Putamen (tissue), 1 donor: ENCODE data around the gene SNAP47.
A peak's percentile ranks its signal among the peaks of the same experiment; 100 is the strongest.
"Not testable (repeated sequence)": the region's sequence is repeated elsewhere in the genome, so short reads cannot be mapped to it uniquely, and the experiment has no call there.

Experiments
- DNase-seq: peaks from one replicate; pipeline ENCODE4 v3.0.0-alpha.2; 2016; ENCODE audit warnings: low spot score

SNAP47 gene

DNA sequence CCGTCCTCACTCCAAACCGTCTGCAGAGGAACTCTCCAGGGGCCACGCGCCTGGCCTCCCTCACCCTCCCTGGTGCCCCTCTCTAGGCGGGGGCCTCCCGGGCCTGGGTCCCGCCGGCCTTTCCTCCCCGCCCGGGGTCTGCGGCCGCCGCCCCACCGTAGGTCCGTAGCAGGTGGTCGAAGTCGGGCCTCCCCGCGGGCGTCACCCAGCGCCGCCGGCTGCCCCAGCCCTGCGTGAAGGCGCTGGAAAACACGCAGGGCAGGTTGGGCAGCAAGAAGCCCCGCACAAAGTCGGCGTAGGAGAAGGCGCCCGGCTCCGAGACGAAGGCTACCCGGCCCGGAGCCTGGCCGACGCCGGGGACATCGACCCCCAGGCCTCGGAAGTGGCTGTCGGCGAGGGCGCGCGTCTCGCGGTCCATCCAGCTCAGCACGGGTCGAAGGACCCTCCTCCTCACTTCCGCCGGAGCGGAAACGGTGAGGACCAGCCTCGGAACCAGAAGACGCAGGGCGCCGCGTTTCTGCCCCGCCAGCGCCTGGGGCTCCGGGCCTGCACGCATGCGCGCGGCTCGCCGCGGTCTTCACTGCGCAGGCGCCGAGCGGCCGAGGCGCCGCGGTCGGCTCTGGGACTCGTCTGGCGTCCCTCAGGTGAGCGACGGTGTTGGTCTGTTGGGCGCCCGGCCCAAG lies at the start of gene SNAP47, which contains the start of gene JMJD4:
Gene SNAP47, plus strand, starts transcription at position 580 of the 683 bp plus-strand sequence. CDS start 12,302 bp downstream, outside the sequence.
Gene JMJD4, minus strand, starts transcription at position 447 of the 683 bp plus-strand sequence. Its CDS starts 29 bp downstream, at position 418.
- peak; percentile 89 for DNase-seq

GRCh38 chr1:227685807-227686206 lies 49.4 kb upstream of the SNAP47 start:
- no peak for DNase-seq

GRCh38 chr1:227697321-227697864 lies 37.8 kb upstream of the SNAP47 start:
- DNase-seq = no peak

DNA sequence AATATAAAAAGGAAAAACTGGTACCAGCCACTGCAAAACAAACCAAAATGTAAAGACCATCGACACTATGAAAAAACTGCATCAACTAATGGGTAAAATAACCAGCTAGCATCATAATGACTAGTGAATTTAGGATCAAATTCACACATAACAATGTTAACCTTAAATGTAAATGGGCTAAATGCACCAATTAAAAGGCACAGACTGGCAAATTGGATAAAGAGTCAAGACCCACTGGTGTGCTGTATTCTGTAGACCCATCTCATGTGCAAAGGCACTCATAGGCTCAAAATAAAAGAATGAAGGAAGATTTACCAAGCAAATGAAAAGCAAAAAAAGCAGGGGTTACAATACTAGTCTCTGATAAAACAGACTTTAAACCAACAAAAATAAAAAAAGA lies 33.6 kb upstream of the SNAP47 start:
- not testable (repeated sequence) for DNase-seq

GRCh38 chr1:227707846-227708245 lies 27.4 kb upstream of the SNAP47 start:
- no peak for DNase-seq

GRCh38 chr1:227709451-227709850 lies 25.8 kb upstream of the SNAP47 start:
- DNase-seq = no peak

GRCh38 chr1:227710474-227710873 lies 24.8 kb upstream of the SNAP47 start:
- not testable (repeated sequence) for DNase-seq

GRCh38 chr1:227712648-227713047 lies 22.6 kb upstream of the SNAP47 start:
- DNase-seq = no peak

GRCh38 chr1:227718932-227719331 lies 16.3 kb upstream of the SNAP47 start:
- DNase-seq = no peak

DNA sequence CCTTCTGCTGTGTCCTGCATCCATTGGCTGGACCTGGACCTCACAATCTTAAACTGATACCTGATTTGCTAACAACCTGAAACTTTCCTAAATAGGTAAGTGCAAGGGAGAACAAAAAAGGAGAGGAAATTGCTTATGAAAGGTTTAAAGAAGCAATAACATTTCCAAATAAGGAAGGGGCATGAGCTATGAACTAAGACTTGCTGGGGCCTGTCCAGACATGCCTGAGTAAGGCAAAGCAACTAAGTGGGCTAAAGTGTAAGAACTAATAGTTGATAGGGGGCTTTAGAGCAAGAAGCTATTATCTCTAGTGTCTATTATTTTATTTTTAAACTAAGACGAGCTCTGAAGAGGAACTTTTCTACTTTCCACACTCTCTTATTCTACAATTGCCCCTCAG lies 11.8 kb upstream of the SNAP47 start:
- DNase-seq = no peak

- no peak for DNase-seq
Measured at GRCh38 chr1:227725046-227725445, 10.2 kb upstream of the SNAP47 start.

GRCh38 chr1:227726318-227726717 lies 8.9 kb upstream of the SNAP47 start:
- DNase-seq = no peak

GRCh38 chr1:227726924-227727599 lies 8.2 kb upstream of the SNAP47 start:
- no peak for DNase-seq

DNA sequence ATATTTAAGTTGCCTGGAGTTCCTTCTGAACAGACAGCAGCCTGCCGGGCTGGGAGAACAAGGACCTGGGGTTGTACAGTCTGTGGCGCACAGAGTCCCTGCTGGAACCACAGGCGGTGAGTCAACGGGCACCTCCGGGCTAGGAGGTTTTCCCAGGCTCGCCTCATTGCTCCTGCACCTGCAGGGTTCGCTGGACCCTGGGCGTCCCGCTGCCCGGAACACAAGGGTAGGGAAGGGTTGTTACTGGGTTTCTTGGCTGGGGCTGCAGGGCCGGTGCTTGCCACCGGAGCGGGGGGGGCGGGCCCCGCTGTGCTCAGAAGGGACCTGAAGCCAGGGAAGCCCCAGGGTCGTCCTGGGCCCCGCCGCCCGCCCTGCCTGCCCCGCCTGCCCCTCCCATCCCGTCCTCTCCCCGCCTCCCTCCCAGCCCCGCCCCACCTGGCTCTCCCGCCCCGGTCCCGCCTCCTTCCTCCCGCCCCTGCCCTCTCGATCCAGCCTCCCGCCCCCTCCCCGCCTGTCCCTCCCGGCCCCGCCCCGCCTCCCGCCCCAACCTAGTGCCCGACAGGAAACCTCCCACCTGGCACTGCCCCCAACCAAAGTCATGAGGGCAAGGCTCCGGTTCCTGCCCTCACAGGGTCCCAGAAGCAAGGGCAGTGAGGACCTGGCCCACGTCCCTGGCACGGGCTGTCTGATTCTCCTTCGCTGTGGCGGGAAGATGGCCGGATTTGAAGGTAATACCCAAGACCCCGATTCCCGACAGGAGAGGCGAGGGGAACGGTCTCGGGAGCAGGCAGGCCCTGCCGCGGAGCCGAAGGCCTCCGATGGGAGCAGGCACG lies 7.0 kb upstream of the SNAP47 start:
- no peak for DNase-seq

- no peak for DNase-seq
Measured at GRCh38 chr1:227728892-227729143, 6.4 kb upstream of the SNAP47 start.

DNA sequence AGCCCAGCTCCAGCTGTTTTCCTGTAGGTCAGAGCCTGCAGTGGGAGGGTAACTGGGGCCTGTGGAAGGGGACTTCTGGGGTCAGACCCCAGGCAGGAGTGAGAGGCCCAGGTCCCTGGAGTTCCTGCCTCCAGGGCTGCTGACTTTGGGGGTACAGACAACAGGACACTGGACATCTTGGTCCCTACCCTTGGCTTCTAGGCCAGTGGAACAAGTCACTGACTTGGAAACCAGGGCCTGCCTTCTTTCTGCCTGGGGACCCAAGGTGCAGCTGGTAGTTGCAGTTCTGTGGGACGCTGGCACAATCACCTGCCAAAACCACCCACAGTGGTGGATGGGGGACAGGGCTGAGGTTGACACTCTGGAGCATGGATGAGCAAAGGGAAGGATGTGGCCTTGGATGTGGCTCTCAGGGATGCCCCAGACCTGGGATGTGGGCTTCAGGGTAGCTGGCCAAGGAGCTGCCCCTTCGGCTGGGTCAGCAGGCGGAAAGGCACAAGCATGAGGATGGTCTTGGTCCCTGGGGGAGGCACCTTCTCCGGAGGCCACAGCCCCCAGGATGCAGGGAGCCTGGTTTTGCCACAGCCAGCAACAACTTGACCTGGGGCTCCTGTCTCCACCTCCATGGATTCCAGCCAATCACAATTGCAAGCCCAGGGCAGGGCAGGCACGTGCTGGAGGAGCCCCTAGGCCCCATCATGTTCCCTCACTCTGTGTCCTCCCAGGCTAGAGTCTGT lies 5.9 kb upstream of the SNAP47 start:
- DNase-seq = no peak

- peak; percentile 42 for DNase-seq
Measured at GRCh38 chr1:227729881-227730629, 5.2 kb upstream of the SNAP47 start.

- DNase-seq = no peak
Measured at GRCh38 chr1:227730630-227731151, 4.5 kb upstream of the SNAP47 start.

GRCh38 chr1:227731241-227731677 lies 4.0 kb upstream of the SNAP47 start:
- no peak for DNase-seq

- DNase-seq = no peak
Measured at GRCh38 chr1:227731696-227732585, 3.3 kb upstream of the SNAP47 start.
